WI38 (cell line): ENCODE results near the gene INPP5D.
"Not testable (repeated sequence)": the region's sequence is repeated elsewhere in the genome, so short reads cannot be mapped to it uniquely, and the experiment has no call there.

Source experiments
- H3K4me3 ChIP-seq: 2 replicates; pipeline ENCODE4 v1.5.1; 2011; ENCODE audit warnings: low read depth, mild to moderate bottlenecking, control low read depth, low read length
- CTCF ChIP-seq: IDR thresholded peaks from 2 replicates; pipeline ENCODE4 v1.5.1; 2012; ENCODE audit warnings: low read depth, mild to moderate bottlenecking, control low read depth, low read length

INPP5D gene

GRCh38 chr2:233197022-233197421 is 136.9 kb downstream of the INPP5D start:
- TF ChIP-seq CTCF: no peak
- H3K4me3 ChIP-seq: no peak overlapping the region

GRCh38 chr2:233198026-233198425 is 137.9 kb downstream of the INPP5D start:
- TF ChIP-seq CTCF: no peak
- no peak overlapping the region for H3K4me3 ChIP-seq

GRCh38 chr2:233199870-233200269 is 139.7 kb downstream of the INPP5D start:
- no peak for TF ChIP-seq CTCF
- no peak overlapping the region for H3K4me3 ChIP-seq

- not testable (repeated sequence) for H3K4me3 ChIP-seq
Measured at GRCh38 chr2:233200790-233201189, 140.6 kb downstream of the INPP5D start.

GRCh38 chr2:233201258-233202013 is 141.3 kb downstream of the INPP5D start:
- H3K4me3 ChIP-seq: no peak overlapping the region
- TF ChIP-seq CTCF: no peak

GRCh38 chr2:233202531-233202944 is 142.4 kb downstream of the INPP5D start:
- no peak overlapping the region for H3K4me3 ChIP-seq
- TF ChIP-seq CTCF: no peak

- no peak for TF ChIP-seq CTCF
- H3K4me3 ChIP-seq: no peak overlapping the region
Measured at GRCh38 chr2:233203060-233203459, 142.9 kb downstream of the INPP5D start.

- TF ChIP-seq CTCF: no peak
Measured at GRCh38 chr2:233204286-233204936, 144.3 kb downstream of the INPP5D start.

More at GRCh38 chr2:233204286-233204936, 144.3 kb downstream of the INPP5D start:
- H3K4me3 ChIP-seq: no peak overlapping the region
